ENCODE data around the gene FGF6. TPM values are rescaled to one million over a fixed set of nuclear protein-coding genes. Genes with fewer than 3 reads are reported as not detected.

FGF6 gene
- total RNA-seq, 2 donors from 2014 or later = not detected

- Histone ChIP-seq H3K36me3 (ENCODE audit: control insufficient read depth, insufficient read depth, low read length) (no peaks in the 10 kb centered on the region), H3K9me3 (ENCODE audit: control insufficient read depth, low read length) (no peaks in the 10 kb centered on the region), H3K9ac (ENCODE audit: extremely low read depth, low read length, poor library complexity, severe bottlenecking) (no peak overlapping the region), H3K4me1 (ENCODE audit: control insufficient read depth, insufficient read depth, low read length) (no peaks in the 10 kb centered on the region), H3K27me3 (ENCODE audit: control insufficient read depth, insufficient read depth, low read length, poor library complexity, severe bottlenecking) (peaks cover 9% of the 10 kb centered on the region), H3K27ac (ENCODE audit: low read depth, low read length) (no peak overlapping the region), H3K4me3 (ENCODE audit: low read length) (no peak overlapping the region)
- 93 to 96% methylated on average over 5 to 8 of the region's 8 CpGs for WGBS, 2 experiments (ENCODE audit: insufficient coverage in 1 of 2, insufficient read length in 1 of 2)
- TF ChIP-seq, protein P1, sequence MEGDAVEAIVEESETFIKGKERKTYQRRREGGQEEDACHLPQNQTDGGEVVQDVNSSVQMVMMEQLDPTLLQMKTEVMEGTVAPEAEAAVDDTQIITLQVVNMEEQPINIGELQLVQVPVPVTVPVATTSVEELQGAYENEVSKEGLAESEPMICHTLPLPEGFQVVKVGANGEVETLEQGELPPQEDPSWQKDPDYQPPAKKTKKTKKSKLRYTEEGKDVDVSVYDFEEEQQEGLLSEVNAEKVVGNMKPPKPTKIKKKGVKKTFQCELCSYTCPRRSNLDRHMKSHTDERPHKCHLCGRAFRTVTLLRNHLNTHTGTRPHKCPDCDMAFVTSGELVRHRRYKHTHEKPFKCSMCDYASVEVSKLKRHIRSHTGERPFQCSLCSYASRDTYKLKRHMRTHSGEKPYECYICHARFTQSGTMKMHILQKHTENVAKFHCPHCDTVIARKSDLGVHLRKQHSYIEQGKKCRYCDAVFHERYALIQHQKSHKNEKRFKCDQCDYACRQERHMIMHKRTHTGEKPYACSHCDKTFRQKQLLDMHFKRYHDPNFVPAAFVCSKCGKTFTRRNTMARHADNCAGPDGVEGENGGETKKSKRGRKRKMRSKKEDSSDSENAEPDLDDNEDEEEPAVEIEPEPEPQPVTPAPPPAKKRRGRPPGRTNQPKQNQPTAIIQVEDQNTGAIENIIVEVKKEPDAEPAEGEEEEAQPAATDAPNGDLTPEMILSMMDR (conservative IDR thresholded peaks at IDR 0.05) = no peak
- Mint-ChIP-seq H3K27me3 (ENCODE audit: insufficient read depth) (peaks cover 13% of the 10 kb centered on the region), H3K4me3 (no peak overlapping the region), H3K27ac (no peak overlapping the region), H3K9me3 (no peaks in the 10 kb centered on the region), H3K4me1 (peaks cover 5% of the 10 kb centered on the region), H3K36me3 (ENCODE audit: low read depth) (no peaks in the 10 kb centered on the region)
- DNase-seq = peak; percentile 44
These were observed 29.3 kb downstream of the FGF6 start for GRCh38 chr12:4416276-4416675.

GRCh38 chr12:4412465-4412864, 33.1 kb downstream of the FGF6 start:
- Histone ChIP-seq H3K9me3 (ENCODE audit: control insufficient read depth, low read length) (no peaks in the 10 kb centered on the region), H3K4me1 (ENCODE audit: control insufficient read depth, insufficient read depth, low read length) (no peaks in the 10 kb centered on the region), H3K9ac (ENCODE audit: extremely low read depth, low read length, poor library complexity, severe bottlenecking) (no peak overlapping the region), H3K36me3 (ENCODE audit: control insufficient read depth, insufficient read depth, low read length) (no peaks in the 10 kb centered on the region), H3K4me3 (ENCODE audit: low read length) (no peak overlapping the region), H3K27me3 (ENCODE audit: control insufficient read depth, insufficient read depth, low read length, poor library complexity, severe bottlenecking) (peaks cover 9% of the 10 kb centered on the region), H3K27ac (ENCODE audit: low read depth, low read length) (no peak overlapping the region)
- Mint-ChIP-seq H3K4me3 (no peak overlapping the region), H3K27ac (no peak overlapping the region), H3K4me1 (peaks cover 5% of the 10 kb centered on the region), H3K36me3 (ENCODE audit: low read depth) (no peaks in the 10 kb centered on the region), H3K9me3 (no peaks in the 10 kb centered on the region), H3K27me3 (ENCODE audit: insufficient read depth) (peaks cover 15% of the 10 kb centered on the region)
- WGBS, 2 experiments (ENCODE audit: insufficient coverage in 1 of 2, insufficient read length in 1 of 2) = 89% methylated on average over 1 of the region's 1 CpG; no CpG with 5 or more reads in 1 of the 2 experiments
- DNase-seq = peak; percentile 11
- TF ChIP-seq, protein P1 (conservative IDR thresholded peaks at IDR 0.05) = no peak

DNA sequence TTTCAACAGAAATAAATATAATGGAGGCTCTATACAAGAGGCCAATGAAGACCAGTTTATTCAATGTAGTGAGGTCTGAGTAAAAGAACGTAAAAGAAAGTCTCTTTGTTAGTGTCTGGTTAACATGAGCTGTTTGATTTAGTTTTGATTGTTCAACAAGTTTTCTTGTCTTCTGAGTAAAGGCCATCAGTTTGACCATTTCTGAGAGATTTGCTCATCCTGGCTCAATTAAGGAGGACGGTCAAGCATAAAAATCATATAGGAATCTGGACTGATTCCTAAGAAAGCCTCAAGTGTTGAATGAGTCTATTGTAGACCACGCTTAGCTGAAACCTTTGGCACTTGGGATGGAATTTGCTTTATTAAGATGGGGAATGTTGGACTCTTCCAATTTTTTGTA, 33.6 kb downstream of the FGF6 start:
- no peak overlapping the region for H3K4me3 ChIP-seq (ENCODE audit: low read length)
- H3K27me3 ChIP-seq (ENCODE audit: control insufficient read depth, insufficient read depth, low read length, poor library complexity, severe bottlenecking) = peaks cover 9% of the 10 kb centered on the region
- Mint-ChIP-seq H3K4me1 (peaks cover 5% of the 10 kb centered on the region), H3K4me3 (no peak overlapping the region), H3K27ac (no peak overlapping the region), H3K27me3 (ENCODE audit: insufficient read depth) (peaks cover 14% of the 10 kb centered on the region), H3K9me3 (no peaks in the 10 kb centered on the region), H3K36me3 (ENCODE audit: low read depth) (no peaks in the 10 kb centered on the region)
- H3K4me1 ChIP-seq (ENCODE audit: control insufficient read depth, insufficient read depth, low read length) = no peaks in the 10 kb centered on the region
- H3K27ac ChIP-seq (ENCODE audit: low read depth, low read length) = no peak overlapping the region
- DNase-seq = no peak
- H3K9ac ChIP-seq (ENCODE audit: extremely low read depth, low read length, poor library complexity, severe bottlenecking) = no peak overlapping the region
- TF ChIP-seq, protein P1 (conservative IDR thresholded peaks at IDR 0.05) = no peak
- WGBS, 2 experiments (ENCODE audit: insufficient coverage in 1 of 2, insufficient read length in 1 of 2) = 94 to 96% methylated on average over 3 of the region's 3 CpGs
- no peaks in the 10 kb centered on the region for H3K36me3 ChIP-seq (ENCODE audit: control insufficient read depth, insufficient read depth, low read length)
- no peaks in the 10 kb centered on the region for H3K9me3 ChIP-seq (ENCODE audit: control insufficient read depth, low read length)

Data from endodermal cell (in vitro differentiated cells).